Retinal pigment epithelial cell (primary cell): ENCODE results near the gene MAD1L1.
"Not testable (repeated sequence)": the region's sequence is repeated elsewhere in the genome, so short reads cannot be mapped to it uniquely, and the experiment has no call there.

Experiments used
- DNase-seq: peaks from one replicate; pipeline ENCODE4 v3.0.0-alpha.2; 2010; ENCODE audit warnings: low read depth
- H3K4me3 ChIP-seq: 2 replicates; pipeline ENCODE4 v1.5.1; 2011; ENCODE audit warnings: mild to moderate bottlenecking, low read length, control low read depth, moderate library complexity
- TF ChIP-seq, protein P1 (sequence below): conservative IDR thresholded peaks from 2 replicates; pipeline ENCODE4 v1.5.1; 2011; ENCODE audit warnings: low read depth, low read length, control low read depth, inconsistent platforms

The MAD1L1 gene

GRCh38 chr7:1975179-1975578, 257.6 kb downstream of the MAD1L1 start:
- DNase-seq, result no peak
- TF ChIP-seq, protein P1, sequence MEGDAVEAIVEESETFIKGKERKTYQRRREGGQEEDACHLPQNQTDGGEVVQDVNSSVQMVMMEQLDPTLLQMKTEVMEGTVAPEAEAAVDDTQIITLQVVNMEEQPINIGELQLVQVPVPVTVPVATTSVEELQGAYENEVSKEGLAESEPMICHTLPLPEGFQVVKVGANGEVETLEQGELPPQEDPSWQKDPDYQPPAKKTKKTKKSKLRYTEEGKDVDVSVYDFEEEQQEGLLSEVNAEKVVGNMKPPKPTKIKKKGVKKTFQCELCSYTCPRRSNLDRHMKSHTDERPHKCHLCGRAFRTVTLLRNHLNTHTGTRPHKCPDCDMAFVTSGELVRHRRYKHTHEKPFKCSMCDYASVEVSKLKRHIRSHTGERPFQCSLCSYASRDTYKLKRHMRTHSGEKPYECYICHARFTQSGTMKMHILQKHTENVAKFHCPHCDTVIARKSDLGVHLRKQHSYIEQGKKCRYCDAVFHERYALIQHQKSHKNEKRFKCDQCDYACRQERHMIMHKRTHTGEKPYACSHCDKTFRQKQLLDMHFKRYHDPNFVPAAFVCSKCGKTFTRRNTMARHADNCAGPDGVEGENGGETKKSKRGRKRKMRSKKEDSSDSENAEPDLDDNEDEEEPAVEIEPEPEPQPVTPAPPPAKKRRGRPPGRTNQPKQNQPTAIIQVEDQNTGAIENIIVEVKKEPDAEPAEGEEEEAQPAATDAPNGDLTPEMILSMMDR, result no peak

GRCh38 chr7:1974290-1975101, 258.2 kb downstream of the MAD1L1 start:
- TF ChIP-seq, protein P1, result no peak
- H3K4me3 ChIP-seq, result no peak overlapping the region
- no peak for DNase-seq

More at GRCh38 chr7:1975179-1975578, 257.6 kb downstream of the MAD1L1 start:
- H3K4me3 ChIP-seq, result no peak overlapping the region

DNA sequence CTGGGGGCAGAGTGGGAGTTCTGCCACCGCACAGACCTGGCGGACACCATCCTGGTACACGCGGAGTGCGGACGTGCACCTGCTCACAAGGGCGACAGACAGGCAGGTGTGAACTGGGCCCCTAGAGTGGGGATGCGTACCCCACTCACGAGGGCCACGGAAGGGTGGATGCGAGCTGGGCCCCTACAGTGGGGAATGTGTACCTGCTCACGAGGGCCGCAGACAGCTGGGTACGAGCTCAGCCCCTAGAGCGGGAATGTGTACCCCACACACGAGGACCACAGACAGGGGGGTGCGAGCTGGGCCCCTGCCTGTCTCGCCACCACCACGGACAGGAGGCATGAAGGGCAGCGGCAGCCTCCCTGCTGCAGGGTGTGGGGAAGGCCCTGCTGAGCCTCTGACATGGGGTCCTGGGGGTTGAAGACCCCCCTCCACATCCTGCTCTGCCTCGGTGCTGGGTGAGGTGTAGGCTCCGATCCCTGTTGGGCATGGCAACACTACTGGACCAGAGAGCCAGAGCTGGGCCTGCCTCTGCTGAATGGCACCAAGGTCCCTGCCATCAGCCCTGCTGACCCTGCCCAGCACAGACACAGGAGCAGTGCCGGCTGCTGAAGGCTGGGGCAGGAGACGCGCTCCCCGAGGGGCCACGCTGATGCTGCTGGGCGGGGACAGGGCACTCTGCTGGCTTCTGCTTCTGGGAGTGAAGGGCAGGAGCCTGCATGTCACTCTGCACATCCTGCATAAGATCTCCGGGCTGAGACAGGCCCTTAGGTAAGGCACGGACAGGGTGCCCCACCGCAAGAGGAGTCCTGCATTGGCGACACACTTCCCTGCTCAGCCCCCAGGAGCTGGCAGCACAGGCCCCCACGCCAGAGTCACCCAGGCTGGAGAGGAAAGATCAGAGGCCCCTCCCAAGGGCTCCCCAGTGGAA, 259.2 kb downstream of the MAD1L1 start:
- H3K4me3 ChIP-seq, result no peak overlapping the region
- DNase-seq, result no peak
- TF ChIP-seq, protein P1, result no peak

GRCh38 chr7:1972744-1973143, 260.0 kb downstream of the MAD1L1 start:
- TF ChIP-seq, protein P1, result no peak
- DNase-seq, result no peak
- H3K4me3 ChIP-seq, result no peak overlapping the region

DNA sequence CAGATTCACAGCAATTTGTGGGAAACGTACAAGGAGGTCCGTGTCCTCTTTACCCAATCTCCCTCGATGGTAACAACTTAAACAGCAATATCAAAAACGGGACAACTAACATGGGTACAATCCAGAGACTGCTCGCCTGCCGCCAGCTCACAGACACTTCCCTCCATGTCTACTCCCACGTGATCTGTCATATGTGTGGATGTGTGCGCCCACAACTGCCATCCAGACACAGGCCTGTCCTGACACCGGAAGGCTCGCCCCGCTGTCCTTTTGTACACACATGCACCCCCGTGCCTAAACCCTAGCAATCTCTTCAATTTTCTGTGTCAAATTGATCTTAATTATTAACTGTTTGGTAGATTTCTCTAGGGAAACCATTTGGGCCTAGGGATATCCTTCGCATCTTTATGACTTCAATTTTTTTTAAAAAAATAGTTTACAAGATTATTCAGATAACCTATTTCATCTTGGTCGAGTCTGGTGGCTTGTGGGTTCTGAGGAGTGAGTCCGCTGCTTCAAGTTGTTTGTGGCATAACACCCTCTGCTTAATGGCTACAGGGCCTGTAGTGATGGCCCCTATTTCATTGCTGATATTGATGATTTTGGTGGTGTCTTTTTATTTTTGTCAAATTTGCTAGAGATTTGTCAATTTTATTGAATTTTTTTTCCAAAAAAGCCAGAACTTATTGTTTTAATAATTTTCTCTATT, 260.6 kb downstream of the MAD1L1 start:
- TF ChIP-seq, protein P1, result no peak
- H3K4me3 ChIP-seq, result no peak overlapping the region
- no peak for DNase-seq

- TF ChIP-seq, protein P1, result no peak
- no peak for DNase-seq
- no peak overlapping the region for H3K4me3 ChIP-seq
Observed at GRCh38 chr7:1970895-1971294, 261.9 kb downstream of the MAD1L1 start.

- not testable (repeated sequence) for DNase-seq, H3K4me3 ChIP-seq
Observed at GRCh38 chr7:1970285-1970660, 262.5 kb downstream of the MAD1L1 start.
